Keratinocyte (primary cell): ENCODE measurements around the gene ERMP1. TPM values are rescaled to one million over a fixed set of nuclear protein-coding genes. Genes with fewer than 3 reads are reported as not detected.

ENCODE experiments used
- DNase-seq: peaks from one replicate; pipeline ENCODE4 v3.0.0-alpha.2; 2011; ENCODE audit warnings: low read depth, missing footprints, low spot score
- FAIRE-seq: peaks from 2 replicates; lab custom pipeline; 2011; peaks lifted over from hg19 to GRCh38; lab: Jason Lieb, UNC
- H2AFZ ChIP-seq: 2 replicates; pipeline ENCODE4 v1.6.0; 2012; ENCODE audit warnings: low read length, control low read depth, inconsistent platforms; ENCODE audit not compliant: control insufficient read depth
- H3K27ac ChIP-seq: 2 replicates; pipeline ENCODE4 v1.5.1; 2011; ENCODE audit warnings: low read length; ENCODE audit not compliant: control insufficient read depth, insufficient read depth
- H3K27me3 ChIP-seq: 3 replicates; pipeline ENCODE4 v1.6.0; 2011; ENCODE audit warnings: low read length; ENCODE audit not compliant: control insufficient read depth, insufficient read depth; ENCODE audit errors: extremely low read depth
- H3K36me3 ChIP-seq, 2 experiments: 2 replicates in 1 of 2; 3 replicates in 1 of 2; pipeline ENCODE4 v1.5.1; 2011; ENCODE audit warnings: low read length in 2 of 2, mild to moderate bottlenecking in 1 of 2; ENCODE audit not compliant: control insufficient read depth in 2 of 2, insufficient read depth in 2 of 2; ENCODE audit errors: extremely low read depth in 1 of 2
- H3K4me1 ChIP-seq: 3 replicates; pipeline ENCODE4 v1.5.1; 2011; ENCODE audit warnings: low read length; ENCODE audit not compliant: control insufficient read depth, insufficient read depth; ENCODE audit errors: extremely low read depth
- H3K4me2 ChIP-seq: 3 replicates; pipeline ENCODE4 v1.6.0; 2011; ENCODE audit warnings: low read depth, low read length; ENCODE audit not compliant: control insufficient read depth, insufficient read depth; ENCODE audit errors: extremely low read depth
- H3K4me3 ChIP-seq, 3 experiments: fragments of 200-600 bp in 1 of 3; sonication (generic) in 1 of 3; 2 replicates in 2 of 3; 3 replicates in 1 of 3; pipeline ENCODE4 v1.5.1; 2011 to 2016; ENCODE audit warnings: low read length in 3 of 3, mild to moderate bottlenecking in 3 of 3, control low read depth in 2 of 3, inconsistent platforms in 1 of 3, low read depth in 1 of 3, mixed read lengths in 1 of 3, mixed run types in 1 of 3, moderate library complexity in 1 of 3; ENCODE audit not compliant: control insufficient read depth in 2 of 3, insufficient read depth in 2 of 3; ENCODE audit errors: extremely low read depth in 1 of 3
- H3K79me2 ChIP-seq: 2 replicates; pipeline ENCODE4 v1.6.0; 2012; ENCODE audit warnings: low read length; ENCODE audit not compliant: control insufficient read depth, insufficient read depth
- H3K9ac ChIP-seq: 3 replicates; pipeline ENCODE4 v1.6.0; 2011; ENCODE audit warnings: low read length; ENCODE audit not compliant: control insufficient read depth, insufficient read depth; ENCODE audit errors: extremely low read depth
- H3K9me1 ChIP-seq: 3 replicates; pipeline ENCODE4 v1.6.0; 2011; ENCODE audit warnings: low read length; ENCODE audit not compliant: control insufficient read depth, insufficient read depth; ENCODE audit errors: extremely low read depth
- H3K9me3 ChIP-seq: 2 replicates; pipeline ENCODE4 v1.5.1; 2012; ENCODE audit warnings: low read depth, low read length; ENCODE audit not compliant: control insufficient read depth
- H4K20me1 ChIP-seq: 3 replicates; pipeline ENCODE4 v1.6.0; 2011; ENCODE audit warnings: low read length; ENCODE audit not compliant: control insufficient read depth, insufficient read depth; ENCODE audit errors: extremely low read depth
- EZH2 ChIP-seq: IDR thresholded peaks from one replicate; pipeline ENCODE4 v1.6.1; 2012; ENCODE audit warnings: inconsistent platforms, mild to moderate bottlenecking, low read length, moderate library complexity
- dilution Hi-C: fragments of 300-500 bp; cut with MboI; formaldehyde crosslinking; loops from one replicate; pipeline ENCODE4 v1.7.0; 2020; ENCODE audit warnings: low sequenced_read_pairs; ENCODE audit not compliant: extremely low pct_ligation_motif_present
- polyA plus RNA-seq, 5 experiments: library from polyadenylated mRNA; depleted of rRNA in 3 of 5; stranded (reverse) in 3 of 5; stranded (forward) in 1 of 5; unstranded in 1 of 5; fragments of >200 nt; gene quantifications; 1 replicate in 1 of 5; 2 replicates in 3 of 5; 3 replicates in 1 of 5; pipeline versions ENCODE4 v1.2.1 to v1.2.3, GENCODE V29; 2011 to 2012; ENCODE audit warnings: missing spikeins in 2 of 5, low read depth in 1 of 5, low replicate concordance in 1 of 5
- TF ChIP-seq, protein P1 (sequence below), 3 experiments: IDR thresholded peaks in 1 of 3; conservative IDR thresholded peaks in 1 of 3; optimal IDR thresholded peaks in 1 of 3; 2 replicates in 2 of 3; 3 replicates in 1 of 3; pipeline versions ENCODE3 to v1.5.1; 2011; ENCODE audit warnings: low read length in 3 of 3, mild to moderate bottlenecking in 3 of 3, moderate library complexity in 2 of 3, control low read depth in 1 of 3, inconsistent platforms in 1 of 3; ENCODE audit not compliant: insufficient read depth in 2 of 3; ENCODE audit errors: extremely low read depth in 1 of 3

Gene ERMP1
- polyA plus RNA-seq, 1 donor (not counting 4 experiments of a cell fraction or from before 2014, with no cell fraction given): 27.0 TPM

DNA sequence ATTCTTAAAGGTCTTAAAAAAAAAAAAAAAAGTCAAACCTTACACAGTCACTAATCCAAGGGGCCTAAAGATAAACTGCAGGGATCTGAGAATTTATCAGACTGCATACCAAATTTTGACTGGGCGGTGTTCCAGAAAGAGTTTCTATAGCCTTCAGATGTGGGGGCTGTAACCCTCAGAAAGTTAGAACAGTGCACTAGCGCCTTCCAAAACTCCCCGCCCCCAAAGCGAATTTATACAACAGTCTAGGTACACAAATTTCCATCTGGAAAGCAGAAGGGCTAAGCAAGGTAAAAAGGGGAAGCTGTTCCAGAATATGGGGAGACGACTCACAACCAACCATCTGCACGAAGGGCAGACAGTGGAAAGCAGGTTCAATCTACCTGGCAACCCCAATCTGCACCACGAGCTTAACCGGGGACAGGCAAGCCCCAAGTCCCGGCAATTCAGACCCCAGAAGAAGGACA lies 813 bp downstream of the ERMP1 start:
- peaks cover 9% of the 10 kb centered on the region for H3K4me1 ChIP-seq
- peak overlapping the region; percentile 47 for H3K27ac ChIP-seq
- H4K20me1 ChIP-seq: no peaks in the 10 kb centered on the region
- no peak for TF ChIP-seq EZH2
- TF ChIP-seq, protein P1, sequence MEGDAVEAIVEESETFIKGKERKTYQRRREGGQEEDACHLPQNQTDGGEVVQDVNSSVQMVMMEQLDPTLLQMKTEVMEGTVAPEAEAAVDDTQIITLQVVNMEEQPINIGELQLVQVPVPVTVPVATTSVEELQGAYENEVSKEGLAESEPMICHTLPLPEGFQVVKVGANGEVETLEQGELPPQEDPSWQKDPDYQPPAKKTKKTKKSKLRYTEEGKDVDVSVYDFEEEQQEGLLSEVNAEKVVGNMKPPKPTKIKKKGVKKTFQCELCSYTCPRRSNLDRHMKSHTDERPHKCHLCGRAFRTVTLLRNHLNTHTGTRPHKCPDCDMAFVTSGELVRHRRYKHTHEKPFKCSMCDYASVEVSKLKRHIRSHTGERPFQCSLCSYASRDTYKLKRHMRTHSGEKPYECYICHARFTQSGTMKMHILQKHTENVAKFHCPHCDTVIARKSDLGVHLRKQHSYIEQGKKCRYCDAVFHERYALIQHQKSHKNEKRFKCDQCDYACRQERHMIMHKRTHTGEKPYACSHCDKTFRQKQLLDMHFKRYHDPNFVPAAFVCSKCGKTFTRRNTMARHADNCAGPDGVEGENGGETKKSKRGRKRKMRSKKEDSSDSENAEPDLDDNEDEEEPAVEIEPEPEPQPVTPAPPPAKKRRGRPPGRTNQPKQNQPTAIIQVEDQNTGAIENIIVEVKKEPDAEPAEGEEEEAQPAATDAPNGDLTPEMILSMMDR (optimal IDR thresholded peaks at IDR 0.05 in 1 of 3, IDR thresholded peaks at IDR 0.05 in 1 of 3, conservative IDR thresholded peaks at IDR 0.05 in 1 of 3; ENCODE audit: extremely low read depth in 1 of 3, insufficient read depth in 2 of 3, low read length in 3 of 3): no peak
- dilution Hi-C loops: no loop called here
- DNase-seq (no peak), FAIRE-seq (no peak)
- no peaks in the 10 kb centered on the region for H3K27me3 ChIP-seq
- peak overlapping the region; percentile 77 for H3K9ac ChIP-seq
- H3K9me1 ChIP-seq: no peaks in the 10 kb centered on the region
- no peaks in the 10 kb centered on the region for H3K9me3 ChIP-seq
- H3K79me2 ChIP-seq: peaks cover 12% of the 10 kb centered on the region
- H3K36me3 ChIP-seq: peaks cover 4% of the 10 kb centered on the region in 2 experiments
- peak overlapping the region; percentile 86 for H3K4me2 ChIP-seq
- H2AFZ ChIP-seq: peak overlapping the region; percentile 90
- peak overlapping the region; percentile 80 to 94 (median 89) for H3K4me3 ChIP-seq

DNA sequence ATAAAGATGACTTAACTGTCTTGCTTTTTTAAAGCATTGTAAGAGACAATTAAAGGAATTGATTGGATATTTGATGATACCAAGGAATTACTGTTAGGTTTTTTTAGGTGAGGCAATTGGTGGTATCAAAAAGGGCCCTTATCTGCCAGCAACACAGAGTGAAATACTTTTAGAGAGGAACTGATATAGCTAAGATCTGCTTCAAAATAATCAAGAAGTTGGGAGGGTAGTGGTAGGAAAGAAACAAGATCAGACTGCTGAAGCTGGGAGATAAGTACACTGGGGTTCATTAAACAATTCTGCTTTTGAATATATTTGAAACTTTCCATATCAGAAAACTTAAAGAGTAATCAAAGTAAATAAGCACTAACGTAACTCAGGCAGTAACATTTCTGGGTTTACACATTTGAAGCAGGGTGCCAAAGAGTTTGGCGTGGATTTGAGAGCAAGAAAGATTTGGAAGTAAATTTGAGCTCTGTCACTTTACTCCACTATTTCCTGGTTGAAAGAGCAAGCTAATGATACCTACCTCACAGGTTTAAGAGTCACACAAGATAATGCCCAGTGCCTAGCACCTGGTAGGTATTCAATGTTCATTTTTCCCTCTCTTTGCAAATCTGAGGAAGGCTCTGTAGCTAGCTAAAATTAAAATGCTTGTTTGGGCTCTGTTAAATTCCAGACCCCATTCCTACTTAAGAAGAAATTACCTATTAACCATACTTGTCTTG lies 6.9 kb downstream of the ERMP1 start:
- H3K9me3 ChIP-seq: no peaks in the 10 kb centered on the region
- no peaks in the 10 kb centered on the region for H3K27me3 ChIP-seq
- no peak for DNase-seq
- H2AFZ ChIP-seq: no peak overlapping the region
- dilution Hi-C loops: no loop called here
- H3K36me3 ChIP-seq: peaks cover 11 to 16% of the 10 kb centered on the region in 2 experiments
- no peak overlapping the region for H3K9ac ChIP-seq
- H3K79me2 ChIP-seq: peaks cover 1% of the 10 kb centered on the region
- H3K27ac ChIP-seq: no peak overlapping the region
- FAIRE-seq: no peak
- no peaks in the 10 kb centered on the region for H3K4me1 ChIP-seq
- H3K4me3 ChIP-seq: no peak overlapping the region
- TF ChIP-seq, protein P1 (optimal IDR thresholded peaks at IDR 0.05 in 1 of 3, IDR thresholded peaks at IDR 0.05 in 1 of 3, conservative IDR thresholded peaks at IDR 0.05 in 1 of 3; ENCODE audit: extremely low read depth in 1 of 3, insufficient read depth in 2 of 3, low read length in 3 of 3): no peak
- TF ChIP-seq EZH2: no peak
- no peaks in the 10 kb centered on the region for H3K9me1 ChIP-seq
- H3K4me2 ChIP-seq: no peak overlapping the region
- H4K20me1 ChIP-seq: no peaks in the 10 kb centered on the region
